GM12873 (cell line): ENCODE results near the gene SLC43A3.

Experiments used
- CTCF ChIP-seq: IDR thresholded peaks from 2 replicates; pipeline ENCODE4 v1.5.1; 2012; ENCODE audit warnings: low read depth, mild to moderate bottlenecking, moderate library complexity, low read length, control low read depth; ENCODE audit not compliant: insufficient read depth; ENCODE audit errors: missing control alignments

Gene SLC43A3

GRCh38 chr11:57417056-57417455 is 9.9 kb downstream of the SLC43A3 start:
- no peak for TF ChIP-seq CTCF

- TF ChIP-seq CTCF, result no peak
These were observed 10.5 kb downstream of the SLC43A3 start for GRCh38 chr11:57416436-57416835.

GRCh38 chr11:57414612-57415212 is 12.2 kb downstream of the SLC43A3 start:
- no peak for TF ChIP-seq CTCF

- no peak for TF ChIP-seq CTCF
These were observed 13.2 kb downstream of the SLC43A3 start for GRCh38 chr11:57413681-57414080.

GRCh38 chr11:57410287-57410686 is 16.6 kb downstream of the SLC43A3 start:
- TF ChIP-seq CTCF, result no peak

- TF ChIP-seq CTCF, result no peak
These were observed 17.4 kb downstream of the SLC43A3 start for GRCh38 chr11:57409321-57410100.

GRCh38 chr11:57408771-57409170 is 18.1 kb downstream of the SLC43A3 start:
- no peak for TF ChIP-seq CTCF
